NCI-H524 (cell line): ENCODE results near the gene FAXDC2.
A peak's percentile ranks its signal among the peaks of the same experiment; 100 is the strongest.
"Not testable (repeated sequence)": the region's sequence is repeated elsewhere in the genome, so short reads cannot be mapped to it uniquely, and the experiment has no call there.

Source experiments
- DNase-seq, 2 experiments: peaks; one replicate each; lab custom pipeline; 2025; lab: John Stamatoyannopoulos, UW

FAXDC2 gene

GRCh38 chr5:154861946-154862345 lies 11.5 kb upstream of the FAXDC2 start:
- no peak for DNase-seq

GRCh38 chr5:154860765-154861164 lies 10.4 kb upstream of the FAXDC2 start:
- no peak for DNase-seq

GRCh38 chr5:154860123-154860522 lies 9.7 kb upstream of the FAXDC2 start:
- no peak for DNase-seq

GRCh38 chr5:154858972-154859871 lies 8.8 kb upstream of the FAXDC2 start:
- DNase-seq: no peak

GRCh38 chr5:154858297-154858971 lies 8.0 kb upstream of the FAXDC2 start, which contains the start of gene CNOT8:
Gene CNOT8 (plus strand): TSS chr5:154858627. CDS start chr5:154863279, 4,652 bp downstream.
- peak; percentile 95 to 97 for DNase-seq

GRCh38 chr5:154857530-154858296 lies 7.3 kb upstream of the FAXDC2 start:
- peak; percentile 93 to 96 for DNase-seq

- DNase-seq: no peak
Observed at GRCh38 chr5:154851351-154851750, 948 bp upstream of the FAXDC2 start.

GRCh38 chr5:154849791-154850201 lies 607 bp downstream of the FAXDC2 start:
- no peak for DNase-seq

- no peak for DNase-seq
Observed at GRCh38 chr5:154849264-154849785, 1.1 kb downstream of the FAXDC2 start.

- DNase-seq: no peak
Observed at GRCh38 chr5:154844809-154845208, 5.6 kb downstream of the FAXDC2 start.

GRCh38 chr5:154842689-154843530 lies 7.5 kb downstream of the FAXDC2 start:
- DNase-seq: no peak

GRCh38 chr5:154841273-154841661 lies 9.1 kb downstream of the FAXDC2 start:
- no peak for DNase-seq

GRCh38 chr5:154840435-154841272 lies 9.7 kb downstream of the FAXDC2 start:
- no peak for DNase-seq

- DNase-seq: no peak
Observed at GRCh38 chr5:154837009-154837901, 13.1 kb downstream of the FAXDC2 start.

GRCh38 chr5:154836225-154836624 lies 14.2 kb downstream of the FAXDC2 start:
- DNase-seq: no peak

GRCh38 chr5:154835701-154836052 lies 14.7 kb downstream of the FAXDC2 start:
- DNase-seq: not testable (repeated sequence)

- no peak for DNase-seq
Observed at GRCh38 chr5:154834053-154834452, 16.4 kb downstream of the FAXDC2 start.

- not testable (repeated sequence) for DNase-seq
Observed at GRCh38 chr5:154832804-154833203, 17.6 kb downstream of the FAXDC2 start.

- no peak for DNase-seq
Observed at GRCh38 chr5:154831451-154831850, 19.0 kb downstream of the FAXDC2 start.
